ENCODE data around the gene TRAF2. TPM values are rescaled to one million over a fixed set of nuclear protein-coding genes. Genes with fewer than 3 reads are reported as not detected.

The TRAF2 gene
- total and polyA plus RNA-seq, 2 of the 4 experiments (the other 2 are of a cell fraction), result 6.6 to 12.0 TPM

DNA sequence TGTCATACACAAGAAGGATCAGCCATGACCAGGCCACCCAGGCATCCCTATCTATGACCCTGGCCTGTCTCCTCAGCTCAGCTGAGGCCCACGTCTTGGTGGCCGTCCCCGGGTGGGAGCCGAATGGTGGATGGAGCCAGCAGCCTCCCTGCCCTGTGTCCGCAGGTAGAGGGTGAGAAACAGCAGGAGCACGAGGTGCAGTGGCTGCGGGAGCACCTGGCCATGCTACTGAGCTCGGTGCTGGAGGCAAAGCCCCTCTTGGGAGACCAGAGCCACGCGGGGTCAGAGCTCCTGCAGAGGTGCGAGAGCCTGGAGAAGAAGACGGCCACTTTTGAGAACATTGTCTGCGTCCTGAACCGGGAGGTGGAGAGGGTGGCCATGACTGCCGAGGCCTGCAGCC lies 33.8 kb downstream of the TRAF2 start:
- H4K91ac ChIP-seq (ENCODE audit: insufficient read depth, low read depth, low read length), result no peak overlapping the region
- in situ Hi-C loops (cut with MboI; ENCODE audit: low sequenced_read_pairs), result no loop called here
- no peak overlapping the region for H3K4me2 ChIP-seq (ENCODE audit: low read depth, low read length)
- no peaks in the 10 kb centered on the region for H3K9me1 ChIP-seq (ENCODE audit: insufficient read depth, low read length)
- ChIA-PET POLR2A (ENCODE audit: unreplicated experiment) (no interaction called here), CTCF (no interaction called here)
- H3K4me3 ChIP-seq (ENCODE audit: insufficient read depth, low read depth, low read length), result no peak overlapping the region
- ATAC-seq (ENCODE audit: low read depth), result no peak
- no peaks in the 10 kb centered on the region for H3K9me3 ChIP-seq (ENCODE audit: control insufficient read depth, insufficient read depth, low read length)
- peaks cover 5% of the 10 kb centered on the region for H4K20me1 ChIP-seq (ENCODE audit: insufficient read depth, low read length)
- no peak overlapping the region for H3K14ac ChIP-seq (replicated peaks; ENCODE audit: low read depth, low read length)
- intact Hi-C loops (cut with micrococcal nuclease), result no loop called here
- H3K4ac ChIP-seq (ENCODE audit: low read depth, low read length), result no peak overlapping the region
- H2AFZ ChIP-seq (replicated peaks; ENCODE audit: low read length, poor library complexity), result no peak overlapping the region
- no peaks in the 10 kb centered on the region for H3K27me3 ChIP-seq (ENCODE audit: control insufficient read depth, insufficient read depth, low read length)
- H3K56ac ChIP-seq (ENCODE audit: extremely low read depth, insufficient read depth, low read length), result no peak overlapping the region
- no peak overlapping the region for H2AK5ac ChIP-seq (ENCODE audit: low read depth, low read length)
- H3K4me1 ChIP-seq (ENCODE audit: control insufficient read depth, insufficient read depth, low read length), result no peaks in the 10 kb centered on the region
- no peak overlapping the region for H3K9ac ChIP-seq (ENCODE audit: low read depth, low read length)
- peaks cover 6 to 20% of the 10 kb centered on the region in 2 experiments; a peak in 3 of 4 replicates for H3K79me1 ChIP-seq (ENCODE audit: low read depth in 1 of 2, low read length in 2 of 2)
- no peak overlapping the region for H4K8ac ChIP-seq (ENCODE audit: low read depth in 2 of 2, low read length in 2 of 2)
- DNase-seq, result no peak
- H2BK15ac ChIP-seq (ENCODE audit: low read depth, low read length), result no peak overlapping the region
- no peak overlapping the region for H3K27ac ChIP-seq (ENCODE audit: insufficient read depth, low read length)
- no peak overlapping the region for H2AK9ac ChIP-seq (replicated peaks; ENCODE audit: low read depth, low read length, poor library complexity)
- BruUV-seq (replicated peaks), result no TSS peak
- no peak overlapping the region for H2BK5ac ChIP-seq (ENCODE audit: low read depth, low read length, poor library complexity, severe bottlenecking)
- H2BK120ac ChIP-seq (ENCODE audit: low read depth, low read length), result no peak overlapping the region
- peaks cover 37% of the 10 kb centered on the region for H3K36me3 ChIP-seq (ENCODE audit: control insufficient read depth, insufficient read depth, low read length)
- TF ChIP-seq POLR2A (IDR thresholded peaks at IDR 0.05; ENCODE audit: low read depth, low read length), result no peak
- TF ChIP-seq NFE2L2 (IDR thresholded peaks at IDR 0.05; ENCODE audit: low read depth, low read length), result no peak
- TF ChIP-seq, protein P1, sequence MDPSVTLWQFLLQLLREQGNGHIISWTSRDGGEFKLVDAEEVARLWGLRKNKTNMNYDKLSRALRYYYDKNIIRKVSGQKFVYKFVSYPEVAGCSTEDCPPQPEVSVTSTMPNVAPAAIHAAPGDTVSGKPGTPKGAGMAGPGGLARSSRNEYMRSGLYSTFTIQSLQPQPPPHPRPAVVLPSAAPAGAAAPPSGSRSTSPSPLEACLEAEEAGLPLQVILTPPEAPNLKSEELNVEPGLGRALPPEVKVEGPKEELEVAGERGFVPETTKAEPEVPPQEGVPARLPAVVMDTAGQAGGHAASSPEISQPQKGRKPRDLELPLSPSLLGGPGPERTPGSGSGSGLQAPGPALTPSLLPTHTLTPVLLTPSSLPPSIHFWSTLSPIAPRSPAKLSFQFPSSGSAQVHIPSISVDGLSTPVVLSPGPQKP (IDR thresholded peaks at IDR 0.05; ENCODE audit: borderline replicate concordance, low read depth, low read length), result no peak
- no peak for TF ChIP-seq MAZ (IDR thresholded peaks at IDR 0.05; ENCODE audit: borderline replicate concordance, low read depth, low read length)
- no peak for TF ChIP-seq RAD21 (IDR thresholded peaks at IDR 0.05; ENCODE audit: low read length)
- TF ChIP-seq MXI1 (IDR thresholded peaks at IDR 0.05; ENCODE audit: borderline replicate concordance, low read depth, low read length), result no peak
- no peak for TF ChIP-seq FOS (IDR thresholded peaks at IDR 0.05; ENCODE audit: low read depth, low read length)
- TF ChIP-seq CHD1 (IDR thresholded peaks at IDR 0.05; ENCODE audit: low read depth, low read length), result no peak
- TF ChIP-seq RCOR1 (IDR thresholded peaks at IDR 0.05; ENCODE audit: insufficient replicate concordance, low read length), result no peak
- TF ChIP-seq SMC3 (IDR thresholded peaks at IDR 0.05; ENCODE audit: low read depth, low read length), result no peak
- TF ChIP-seq MAFK (IDR thresholded peaks at IDR 0.05; ENCODE audit: low read depth, low read length), result no peak
- no peak for TF ChIP-seq CTCF (conservative IDR thresholded peaks at IDR 0.05; ENCODE audit: low read depth, low read length)
- WGBS, 2 experiments (ENCODE audit: extremely low coverage in 2 of 2, insufficient read length in 1 of 2), result 95% methylated on average over 12 of the region's 15 CpGs; no CpG with 5 or more reads in 1 of the 2 experiments
- H3K23ac ChIP-seq (ENCODE audit: low read depth, low read length), result no peak overlapping the region
- no peak overlapping the region for H2BK20ac ChIP-seq (ENCODE audit: low read depth, low read length)
- no peak overlapping the region for H3K18ac ChIP-seq (ENCODE audit: low read depth, low read length)
- H4K5ac ChIP-seq (ENCODE audit: low read depth, low read length), result no peak overlapping the region
- dilution Hi-C loops (cut with HindIII; ENCODE audit: low sequenced_read_pairs, unreplicated experiment), result no loop called here
